GM19025 (cell line): ENCODE measurements around the gene PIP4P1.
"Not testable (repeated sequence)": the region's sequence is repeated elsewhere in the genome, so short reads cannot be mapped to it uniquely, and the experiment has no call there.

Source experiments
- ATAC-seq: cut with Tn5 transposase; IDR thresholded peaks from one replicate; pipeline ENCODE4 v1.9.1; 2021; ENCODE audit warnings: mild to moderate bottlenecking, low read depth, moderate library complexity; ENCODE audit not compliant: unreplicated experiment

The PIP4P1 gene

GRCh38 chr14:20461225-20462141, at the start of gene PIP4P1:
PIP4P1 (minus strand) TSS chr14:20461434; CDS start chr14:20461325, 109 bp downstream.
- peak; percentile 95 for ATAC-seq

- ATAC-seq = no peak
Observed at GRCh38 chr14:20508367-20508766, 47.1 kb upstream of the PIP4P1 start.

- not testable (repeated sequence) for ATAC-seq
Observed at GRCh38 chr14:20507537-20507936, 46.3 kb upstream of the PIP4P1 start.

GRCh38 chr14:20506752-20507151, 45.5 kb upstream of the PIP4P1 start:
- ATAC-seq = not testable (repeated sequence)

- ATAC-seq = not testable (repeated sequence)
Observed at GRCh38 chr14:20506276-20506675, 45.0 kb upstream of the PIP4P1 start.

- no peak for ATAC-seq
Observed at GRCh38 chr14:20503898-20504297, 42.7 kb upstream of the PIP4P1 start.

- ATAC-seq = no peak
Observed at GRCh38 chr14:20501346-20501745, 40.1 kb upstream of the PIP4P1 start.

- ATAC-seq = no peak
Observed at GRCh38 chr14:20499881-20500280, 38.6 kb upstream of the PIP4P1 start.

GRCh38 chr14:20499108-20499507, 37.9 kb upstream of the PIP4P1 start:
- no peak for ATAC-seq

GRCh38 chr14:20498622-20499021, 37.4 kb upstream of the PIP4P1 start:
- no peak for ATAC-seq

- no peak for ATAC-seq
Observed at GRCh38 chr14:20494935-20495766, 33.9 kb upstream of the PIP4P1 start.

GRCh38 chr14:20493634-20494033, 32.4 kb upstream of the PIP4P1 start:
- ATAC-seq = no peak

- no peak for ATAC-seq
Observed at GRCh38 chr14:20492486-20492885, 31.3 kb upstream of the PIP4P1 start.

- no peak for ATAC-seq
Observed at GRCh38 chr14:20490563-20490962, 29.3 kb upstream of the PIP4P1 start.

- peak; percentile 40 for ATAC-seq
Observed at GRCh38 chr14:20489093-20489994, 28.1 kb upstream of the PIP4P1 start.

- no peak for ATAC-seq
Observed at GRCh38 chr14:20487396-20487725, 26.1 kb upstream of the PIP4P1 start.

GRCh38 chr14:20486684-20487395, 25.6 kb upstream of the PIP4P1 start:
- no peak for ATAC-seq

- ATAC-seq = no peak
Observed at GRCh38 chr14:20485900-20486299, 24.7 kb upstream of the PIP4P1 start.

GRCh38 chr14:20482382-20482781, 21.1 kb upstream of the PIP4P1 start:
- no peak for ATAC-seq

GRCh38 chr14:20478894-20479293, 17.7 kb upstream of the PIP4P1 start:
- no peak for ATAC-seq
